ENCODE measurements around the gene KRTAP22-2. TPM values are rescaled to one million over a fixed set of nuclear protein-coding genes. Genes with fewer than 3 reads are reported as not detected.

Gene KRTAP22-2
- total and polyA plus RNA-seq, 11 donors: not detected

GRCh38 chr21:30628109-30628508 lies 37.9 kb upstream of the KRTAP22-2 start:
- H3K27me3 ChIP-seq: no peaks in the 10 kb centered on the region
- 76 to 91% (median 84%) methylated on average over 4 of the region's 4 CpGs for WGBS, 4 donors
- H3K4me1 ChIP-seq: no peaks in the 10 kb centered on the region
- H3K4me3 ChIP-seq: no peak overlapping the region
- H3K9me3 ChIP-seq: peaks cover 0 to 3% (median 0%) of the 10 kb centered on the region in 12 donors
- no peak overlapping the region for H3K27ac ChIP-seq
- intact Hi-C loops (cut with DNase I): no loop called here
- no peaks in the 10 kb centered on the region for H3K36me3 ChIP-seq
- DNase-seq (no peak), ATAC-seq (no peak)
- TF ChIP-seq POLR2A (IDR thresholded peaks at IDR 0.05): no peak

GRCh38 chr21:30625449-30626165 lies 35.4 kb upstream of the KRTAP22-2 start:
- Histone ChIP-seq H3K4me1 (no peaks in the 10 kb centered on the region), H3K27me3 (no peaks in the 10 kb centered on the region), H3K4me3 (no peak overlapping the region), H3K9me3 (peaks cover 0 to 3% (median 0%) of the 10 kb centered on the region in 12 donors), H3K36me3 (no peaks in the 10 kb centered on the region), H3K27ac (no peak overlapping the region)
- DNase-seq: no peak
- intact Hi-C loops (cut with DNase I): no loop called here
- 69 to 78% (median 74%) methylated on average over 4 of the region's 4 CpGs for WGBS, 4 donors
- no peak for ATAC-seq
- TF ChIP-seq, protein P1, sequence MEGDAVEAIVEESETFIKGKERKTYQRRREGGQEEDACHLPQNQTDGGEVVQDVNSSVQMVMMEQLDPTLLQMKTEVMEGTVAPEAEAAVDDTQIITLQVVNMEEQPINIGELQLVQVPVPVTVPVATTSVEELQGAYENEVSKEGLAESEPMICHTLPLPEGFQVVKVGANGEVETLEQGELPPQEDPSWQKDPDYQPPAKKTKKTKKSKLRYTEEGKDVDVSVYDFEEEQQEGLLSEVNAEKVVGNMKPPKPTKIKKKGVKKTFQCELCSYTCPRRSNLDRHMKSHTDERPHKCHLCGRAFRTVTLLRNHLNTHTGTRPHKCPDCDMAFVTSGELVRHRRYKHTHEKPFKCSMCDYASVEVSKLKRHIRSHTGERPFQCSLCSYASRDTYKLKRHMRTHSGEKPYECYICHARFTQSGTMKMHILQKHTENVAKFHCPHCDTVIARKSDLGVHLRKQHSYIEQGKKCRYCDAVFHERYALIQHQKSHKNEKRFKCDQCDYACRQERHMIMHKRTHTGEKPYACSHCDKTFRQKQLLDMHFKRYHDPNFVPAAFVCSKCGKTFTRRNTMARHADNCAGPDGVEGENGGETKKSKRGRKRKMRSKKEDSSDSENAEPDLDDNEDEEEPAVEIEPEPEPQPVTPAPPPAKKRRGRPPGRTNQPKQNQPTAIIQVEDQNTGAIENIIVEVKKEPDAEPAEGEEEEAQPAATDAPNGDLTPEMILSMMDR (IDR thresholded peaks at IDR 0.05): no peak
- no peak for TF ChIP-seq POLR2A (IDR thresholded peaks at IDR 0.05)

- intact Hi-C loops (cut with DNase I): no loop called here
Observed at GRCh38 chr21:30623362-30623761, 33.2 kb upstream of the KRTAP22-2 start.

GRCh38 chr21:30620522-30620921 lies 30.3 kb upstream of the KRTAP22-2 start, which contains the start of gene KRTAP20-4:
TSS of gene KRTAP20-4 (plus strand) at chr21:30620627.
- H3K9me3 ChIP-seq: peaks cover 0 to 2% (median 0%) of the 10 kb centered on the region in 12 donors
- no peak for ATAC-seq
- 81 to 86% (median 83%) methylated on average over 3 of the region's 3 CpGs for WGBS, 4 donors
- no peaks in the 10 kb centered on the region for H3K36me3 ChIP-seq
- no peaks in the 10 kb centered on the region for H3K27me3 ChIP-seq
- no peak for TF ChIP-seq POLR2A (IDR thresholded peaks at IDR 0.05)
- TF ChIP-seq, protein P1 (IDR thresholded peaks at IDR 0.05): no peak
- H3K27ac ChIP-seq: no peak within 1 kb of the TSS
- DNase-seq: no peak
- H3K4me1 ChIP-seq: no peaks in the 10 kb centered on the region
- H3K4me3 ChIP-seq: no peak within 1 kb of the TSS
- intact Hi-C loops (cut with DNase I): no loop called here

More at GRCh38 chr21:30623362-30623761, 33.2 kb upstream of the KRTAP22-2 start:
- Histone ChIP-seq H3K4me1 (no peaks in the 10 kb centered on the region), H3K27ac (no peak overlapping the region), H3K4me3 (no peak overlapping the region), H3K36me3 (no peaks in the 10 kb centered on the region), H3K9me3 (peaks cover 0 to 3% (median 0%) of the 10 kb centered on the region in 12 donors), H3K27me3 (no peaks in the 10 kb centered on the region)
- DNase-seq: no peak
- no peak for TF ChIP-seq POLR2A (IDR thresholded peaks at IDR 0.05)
- TF ChIP-seq, protein P1 (IDR thresholded peaks at IDR 0.05): no peak
- WGBS, 4 donors: 78 to 88% (median 84%) methylated on average over 3 of the region's 3 CpGs
- no peak for ATAC-seq

All from heart left ventricle (tissue), 16 donors.